Measurements from ENCODE around the gene XRCC4.

- no peak for TF ChIP-seq SP1 (IDR thresholded peaks at IDR 0.05)
- no peak for TF ChIP-seq ZNF384 (IDR thresholded peaks at IDR 0.05)
- no peak for TF ChIP-seq FOXA1 (IDR thresholded peaks at IDR 0.05)
Observed at GRCh38 chr5:83076742-83077661, at the start of gene XRCC4, which contains the start of gene TMEM167A.
